ENCODE results near the gene FICD.

Gene FICD

GRCh38 chr12:108568338-108569154 lies 53.5 kb downstream of the FICD start:
- DNase-seq = no peak
